T-helper 1 cell (primary cell): ENCODE results near the gene UNC45A.

Experiments
- DNase-seq, 5 donors: peaks; one replicate each; pipeline ENCODE4 v3.0.0-alpha.2; 2012 to 2020

Gene UNC45A

GRCh38 chr15:90968434-90968833, 33.3 kb downstream of the UNC45A start:
- no peak for DNase-seq

GRCh38 chr15:90970274-90970673, 35.2 kb downstream of the UNC45A start:
- DNase-seq = no peak

DNA sequence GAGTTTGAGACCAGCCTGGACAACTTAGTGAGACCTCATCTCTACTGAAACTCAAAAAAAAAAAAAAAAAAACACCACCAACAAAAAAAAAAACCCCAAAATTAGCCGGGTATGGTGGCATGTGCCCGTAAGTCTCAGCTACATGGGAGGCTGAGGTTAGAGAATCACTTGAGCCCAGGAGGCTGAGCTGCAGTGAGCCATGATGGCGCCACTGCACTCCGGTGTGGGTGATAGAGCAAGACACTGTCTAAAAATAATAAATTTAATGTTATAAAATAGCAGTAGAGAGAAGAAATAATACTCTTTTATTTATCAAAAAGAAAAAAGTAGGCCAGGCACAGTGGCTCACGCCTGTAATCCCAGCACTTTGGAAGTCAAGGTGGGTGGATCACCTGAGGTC, 37.0 kb downstream of the UNC45A start:
- DNase-seq = no peak

- no peak for DNase-seq
Observed at GRCh38 chr15:90974216-90974615, 39.1 kb downstream of the UNC45A start.

GRCh38 chr15:90979582-90979981, 44.5 kb downstream of the UNC45A start:
- no peak for DNase-seq

GRCh38 chr15:90981681-90982080, 46.6 kb downstream of the UNC45A start:
- DNase-seq = no peak

DNA sequence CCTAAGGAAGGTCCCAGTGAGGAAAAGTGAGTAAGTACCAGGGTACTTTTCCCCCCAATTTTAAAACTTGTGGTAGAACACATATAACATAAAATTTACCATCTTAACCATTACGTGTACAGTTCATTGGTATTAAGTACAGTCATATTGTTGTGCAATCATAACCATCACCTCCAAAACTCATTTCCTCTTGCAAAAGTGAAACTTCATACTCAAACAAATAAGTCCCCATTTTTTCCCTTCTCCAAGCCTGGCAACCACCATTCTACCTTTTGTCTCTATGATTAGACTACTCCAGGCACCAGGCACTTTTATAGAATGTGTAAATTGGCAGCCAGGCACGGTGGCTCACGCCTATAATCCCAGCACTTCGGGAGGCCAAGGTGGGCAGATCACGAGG, 47.0 kb downstream of the UNC45A start:
- peak in 1 of 5 donors; percentile 40 for DNase-seq

DNA sequence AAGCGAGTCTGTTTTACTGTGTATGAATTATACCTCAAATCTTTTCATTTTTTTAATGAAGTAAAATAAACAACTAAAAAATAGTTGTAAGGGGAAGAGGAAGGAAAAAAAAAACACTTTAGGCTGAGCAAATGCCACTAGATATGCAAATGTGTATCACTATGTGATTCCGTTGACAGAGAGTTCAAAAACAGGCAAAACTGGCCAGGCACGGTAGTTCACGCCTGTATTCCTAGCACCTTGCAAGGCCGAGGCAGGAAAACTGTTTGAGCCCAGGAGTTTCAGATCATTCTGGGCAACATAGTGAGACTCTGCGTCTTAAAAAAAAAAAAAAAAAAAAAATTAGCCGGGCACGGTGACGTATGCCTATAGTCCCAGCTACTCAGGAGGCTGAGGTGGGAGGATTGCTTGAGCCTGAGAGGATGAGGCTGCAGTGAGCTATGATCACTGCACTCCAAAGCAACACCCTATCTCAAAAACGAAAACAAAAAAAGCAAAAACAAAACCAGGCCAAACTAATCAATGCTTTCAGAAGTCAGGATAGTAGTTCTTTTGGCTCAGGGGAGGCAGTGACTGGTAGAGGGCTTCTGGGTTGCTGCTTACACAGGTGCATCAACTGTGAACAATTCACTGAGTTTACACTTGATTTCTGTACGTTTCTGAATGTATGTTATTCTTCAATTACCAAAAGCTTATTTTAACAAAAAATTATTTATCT, 51.9 kb downstream of the UNC45A start:
- peak in 1 of 5 donors; percentile 22 for DNase-seq

DNA sequence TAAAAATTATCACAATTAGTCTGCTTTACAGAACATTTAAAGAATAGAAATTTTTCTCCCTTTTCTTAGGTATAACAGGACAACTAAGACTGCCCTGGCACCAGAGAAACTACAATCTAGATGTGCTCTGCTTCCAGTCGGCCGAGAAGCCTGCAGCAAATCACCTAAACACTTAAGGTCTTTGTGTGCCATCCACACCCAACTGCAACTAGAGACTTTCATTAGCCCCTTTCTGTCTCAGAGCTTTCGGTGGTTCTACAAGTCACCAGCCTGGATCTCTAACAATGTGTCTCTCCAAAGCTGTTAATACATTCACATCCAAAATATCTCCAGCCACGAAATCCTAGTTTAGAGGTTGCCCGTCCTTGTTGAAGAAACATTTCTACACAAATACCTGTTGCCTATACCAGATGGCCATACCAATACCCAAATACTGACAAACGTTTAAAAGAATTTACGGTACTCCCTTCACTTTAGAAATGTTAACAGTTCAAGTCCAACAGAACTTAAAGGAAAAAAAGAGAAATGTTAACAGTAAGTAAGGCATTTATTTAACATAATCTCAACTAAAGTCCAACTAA, 52.6 kb downstream of the UNC45A start:
- DNase-seq = no peak

DNA sequence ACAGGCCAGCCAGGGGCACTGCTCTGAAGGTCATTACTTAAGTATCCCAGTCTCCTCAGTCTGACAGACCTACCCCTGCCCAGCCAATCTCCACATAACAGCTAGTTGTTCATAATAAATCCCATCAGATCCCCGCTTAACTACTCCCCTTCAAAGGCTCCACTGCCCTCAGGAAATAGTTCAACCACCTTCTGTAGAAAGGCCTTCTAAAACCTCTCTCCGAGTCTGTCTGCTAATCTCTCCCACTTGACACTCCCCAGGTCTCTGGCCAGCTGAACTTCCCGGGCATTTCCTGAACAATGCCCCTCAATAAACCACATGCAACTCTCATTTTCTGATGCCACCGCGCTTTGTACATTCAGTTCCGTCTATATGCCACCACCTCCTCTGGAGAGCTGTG, 53.2 kb downstream of the UNC45A start:
- DNase-seq = no peak

DNA sequence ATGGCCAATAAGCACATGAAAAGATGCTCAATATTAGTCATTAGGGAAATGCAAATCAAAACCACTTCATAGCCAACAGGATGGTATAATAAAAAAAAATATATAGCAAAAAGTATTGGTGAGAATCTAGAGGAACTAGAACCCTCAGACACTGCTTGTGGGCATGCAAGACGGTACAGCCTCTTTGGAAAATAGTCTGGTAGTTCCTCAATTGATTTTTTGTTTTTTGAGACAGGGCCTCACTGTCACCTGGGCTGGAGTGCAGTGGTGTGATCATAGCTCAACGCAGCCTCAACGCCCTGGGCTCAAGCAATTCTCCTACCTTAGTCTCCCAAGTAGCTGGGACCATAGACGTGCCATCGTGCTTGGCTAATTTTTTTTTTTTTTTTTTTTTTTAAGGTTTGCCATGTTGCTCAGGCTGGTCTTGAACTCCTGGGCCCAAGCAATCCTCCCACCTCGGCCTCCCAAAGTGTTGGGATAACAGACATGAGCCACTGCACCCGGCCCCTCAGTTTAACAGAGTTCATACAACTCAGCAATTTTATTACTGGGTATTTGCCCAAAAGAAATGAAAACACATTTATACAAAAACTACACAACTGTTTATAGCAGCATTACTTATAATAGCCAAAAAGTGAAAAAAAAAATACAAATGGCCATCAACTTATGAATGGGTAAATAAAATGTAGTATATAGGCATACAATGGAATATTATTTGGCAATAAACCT, 54.1 kb downstream of the UNC45A start:
- no peak for DNase-seq

DNA sequence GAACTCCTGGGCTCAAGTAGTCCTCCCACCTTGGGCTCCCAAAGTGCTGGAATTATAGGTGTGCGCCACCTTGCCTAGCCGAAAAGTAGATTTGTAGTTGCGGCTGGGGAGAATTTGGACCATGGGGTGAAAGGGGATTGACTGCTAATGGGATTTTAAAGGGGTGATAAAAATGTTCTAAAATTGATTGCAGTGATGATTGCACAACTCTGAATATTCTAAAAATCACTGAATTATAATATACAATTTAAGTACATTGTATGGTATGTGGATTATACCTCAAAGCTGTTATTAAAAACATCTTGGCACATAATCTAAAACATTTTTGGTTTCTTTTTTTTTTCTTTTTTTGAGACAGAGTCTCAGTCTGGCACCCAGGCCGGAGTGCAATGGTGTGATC, 55.4 kb downstream of the UNC45A start:
- no peak for DNase-seq

DNA sequence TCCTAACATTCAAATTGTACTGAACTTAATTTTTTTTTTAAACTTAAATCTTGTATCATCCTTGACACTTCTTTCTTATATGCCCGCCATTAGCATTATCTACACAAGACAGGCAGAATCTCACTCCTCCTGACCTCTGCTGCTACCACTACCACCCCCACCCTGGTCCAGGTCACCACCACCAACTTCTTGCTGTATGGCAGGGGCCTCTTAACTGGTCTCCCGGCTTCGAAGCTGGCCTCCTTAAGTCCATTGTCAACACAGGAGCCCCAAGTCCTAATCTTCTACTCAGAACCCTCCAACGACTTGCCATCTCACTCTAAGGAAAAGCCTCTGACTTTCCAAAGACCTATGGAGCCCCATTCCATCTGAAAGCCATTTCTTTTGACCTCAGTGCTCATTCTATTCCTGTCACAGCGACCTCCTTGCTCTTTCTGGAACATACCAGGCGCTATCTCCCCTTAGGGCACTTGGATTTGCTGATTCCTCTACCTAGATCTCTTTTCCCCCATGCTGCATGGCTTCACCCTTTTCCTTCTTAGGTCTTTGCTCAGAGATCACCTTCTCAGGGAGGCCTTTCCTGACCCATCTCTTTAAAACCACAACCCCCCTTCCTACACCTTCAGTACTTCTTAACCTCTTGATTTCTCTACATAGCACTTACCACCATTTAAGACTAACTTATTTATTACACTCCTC, 56.7 kb downstream of the UNC45A start:
- no peak for DNase-seq

DNA sequence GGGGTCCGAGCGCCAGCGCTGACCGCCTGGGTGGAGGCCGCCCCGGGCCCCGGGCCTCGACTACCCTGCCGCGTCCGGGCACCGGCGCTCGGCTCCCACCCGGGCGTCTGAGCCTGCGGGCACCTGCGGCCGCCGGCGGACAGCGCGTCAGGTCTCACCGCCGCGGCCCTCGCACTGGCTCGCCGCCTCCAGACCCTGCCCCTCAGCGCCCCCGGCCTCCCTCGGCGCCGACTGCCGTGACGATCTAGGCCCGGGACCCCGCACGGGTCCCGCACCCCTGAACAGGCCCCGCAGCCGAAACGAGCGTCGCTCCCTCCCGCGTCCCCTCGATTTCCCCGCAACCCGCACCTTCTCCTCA, 59.0 kb downstream of the UNC45A start:
- peak in 2 of 5 donors; percentile 1 to 13 for DNase-seq

GRCh38 chr15:90994417-90995311, 59.6 kb downstream of the UNC45A start, which contains the start of gene PRC1:
TSS of gene PRC1 (minus strand) at chr15:90994535. CDS start at chr15:90994417, 118 bp downstream.
- DNase-seq = peak; percentile 98 to 99 (median 98)

DNA sequence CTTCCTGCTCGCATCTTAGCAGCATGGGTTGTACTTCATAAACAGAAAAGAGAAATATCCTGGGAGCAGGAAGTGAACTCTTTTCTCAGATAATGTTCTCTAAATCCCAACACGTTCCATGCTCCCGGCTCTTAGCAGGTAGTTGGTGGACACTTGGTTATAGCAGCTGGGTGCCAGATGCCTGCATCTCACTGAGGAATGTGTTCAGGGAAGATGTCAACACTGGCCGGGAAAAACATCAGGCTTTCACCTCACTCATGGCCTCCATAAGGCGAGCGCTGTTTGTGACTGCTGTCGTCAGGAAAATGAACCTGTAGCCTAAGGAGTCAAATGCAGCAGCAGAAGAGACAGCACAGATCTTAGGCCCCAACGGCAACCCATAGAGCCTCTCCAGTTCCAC, 63.7 kb downstream of the UNC45A start:
- no peak for DNase-seq

GRCh38 chr15:91001209-91001608, 66.1 kb downstream of the UNC45A start:
- no peak for DNase-seq
